Spleen (tissue), 11 donors: ENCODE results near the gene CDK14. TPM values are rescaled to one million over a fixed set of nuclear protein-coding genes. Genes with fewer than 3 reads are reported as not detected.

Source experiments
- DNase-seq: peaks from one replicate; pipeline ENCODE4 v3.0.0-alpha.2; 2020
- H3K27ac ChIP-seq, 8 donors: fragments of 200-600 bp; sonication (generic) in 7 of 8; 1 replicate in 4 of 8; 2 replicates in 4 of 8; pipeline versions ENCODE4 v1.5.0 to v1.8.0; 2016 to 2021; ENCODE audit warnings: inconsistent platforms in 4 of 8, mild to moderate bottlenecking in 4 of 8, moderate library complexity in 1 of 8
- H3K27me3 ChIP-seq, 7 donors: fragments of 200-600 bp; sonication (generic) in 6 of 7; replicated peaks in 1 of 7; 1 replicate in 4 of 7; 2 replicates in 3 of 7; pipeline versions ENCODE4 v1.5.0 to v1.8.0; 2016 to 2021; ENCODE audit warnings: inconsistent platforms in 3 of 7, mild to moderate bottlenecking in 1 of 7
- H3K36me3 ChIP-seq, 6 donors: fragments of 200-600 bp; sonication (generic) in 5 of 6; 1 replicate in 4 of 6; 2 replicates in 2 of 6; pipeline versions ENCODE4 v1.5.0 to v1.8.0; 2016 to 2021; ENCODE audit warnings: inconsistent platforms in 2 of 6
- H3K4me1 ChIP-seq, 6 donors: fragments of 200-600 bp; sonication (generic) in 5 of 6; 1 replicate in 3 of 6; 2 replicates in 3 of 6; pipeline versions ENCODE4 v1.5.0 to v1.8.0; 2016 to 2021; ENCODE audit warnings: inconsistent platforms in 3 of 6
- H3K4me3 ChIP-seq, 8 donors: fragments of 200-600 bp; sonication (generic) in 7 of 8; 1 replicate in 4 of 8; 2 replicates in 4 of 8; pipeline versions ENCODE4 v1.5.0 to v1.8.0; 2016 to 2021; ENCODE audit warnings: inconsistent platforms in 4 of 8, mild to moderate bottlenecking in 4 of 8, moderate library complexity in 2 of 8
- H3K9me3 ChIP-seq, 8 donors: fragments of 200-600 bp; sonication (generic) in 7 of 8; 1 replicate in 4 of 8; 2 replicates in 4 of 8; pipeline versions ENCODE4 v1.5.0 to v1.8.0; 2016 to 2021; ENCODE audit warnings: inconsistent platforms in 4 of 8
- POLR2A ChIP-seq, 3 donors: fragments of 450-650 bp; IDR thresholded peaks; one replicate each; pipeline ENCODE4 v1.5.1; 2017; ENCODE audit warnings: antibody characterized with exemption in 3 of 3, mild to moderate bottlenecking in 1 of 3
- POLR2AphosphoS5 ChIP-seq, 3 donors: sonication (generic); formaldehyde crosslinking; IDR thresholded peaks; one replicate each; pipeline ENCODE4 v1.5.1; 2017; ENCODE audit warnings: antibody characterized with exemption in 3 of 3
- WGBS, 5 donors: extraction: QIAGEN DNeasy Blood & Tissue Kit in 3 of 5; methylation state at CpG; one replicate each; pipeline versions ENCODE4 v1.1.5 to v1.1.7; 2013 to 2018; 5-methylcytosine and 5-hydroxymethylcytosine counted together
- intact Hi-C: fragments of 100-400 bp; cut with DNase I; formaldehyde crosslinking; loops from one replicate; pipeline ENCODE4 v1.15.0; 2023; ENCODE audit warnings: low total_unique reads
- polyA plus RNA-seq, 3 donors: library from polyadenylated mRNA; stranded (reverse); fragments of 200-250 nt; gene quantifications; one replicate each; pipeline ENCODE4 v1.2.1, GENCODE V29; 2013
- total RNA-seq, 7 donors: library from RNA; depleted of rRNA in 3 of 7; stranded (reverse); fragments of >200 nt in 3 of 7; fragmentation: NEBNext Ultra II Directional in 4 of 7; extraction: Animal tissue kit (Norgen Biotek cat#: 25700) in 4 of 7; gene quantifications; one replicate each; pipeline versions ENCODE4 v1.1.0 to v1.2.1, GENCODE V29; 2016 to 2021
- TF ChIP-seq, protein P1 (sequence below), 11 experiments: fragments of 200-600 bp in 7 of 11; fragments of 450-650 bp in 4 of 11; sonication (generic) in 4 of 11; IDR thresholded peaks in 8 of 11; conservative IDR thresholded peaks in 3 of 11; 1 replicate in 7 of 11; 2 replicates in 4 of 11; pipeline versions ENCODE4 v1.4.0 to v1.8.0; 2016 to 2021; ENCODE audit warnings: antibody characterized with exemption in 11 of 11, inconsistent platforms in 4 of 11, mild to moderate bottlenecking in 1 of 11
- donor health status: healthy with polysubstance abuse.
- donor health status: DM: no; HTN: no; CAD: no; lungs with moderate emphysema.
- donor health status: DM: no; HTN: no; CAD: no.
- donor health status: Bipolar disorder and iron deficiency.
- donor health status: healthy.
- donor health status: DM: no; HTN: no; CAD: no.
- donor health status: DM: yes; HTN: yes; CAD: no.

The CDK14 gene
- total and polyA plus RNA-seq, 10 donors, result 6.6 to 109 (median 51.2) TPM

DNA sequence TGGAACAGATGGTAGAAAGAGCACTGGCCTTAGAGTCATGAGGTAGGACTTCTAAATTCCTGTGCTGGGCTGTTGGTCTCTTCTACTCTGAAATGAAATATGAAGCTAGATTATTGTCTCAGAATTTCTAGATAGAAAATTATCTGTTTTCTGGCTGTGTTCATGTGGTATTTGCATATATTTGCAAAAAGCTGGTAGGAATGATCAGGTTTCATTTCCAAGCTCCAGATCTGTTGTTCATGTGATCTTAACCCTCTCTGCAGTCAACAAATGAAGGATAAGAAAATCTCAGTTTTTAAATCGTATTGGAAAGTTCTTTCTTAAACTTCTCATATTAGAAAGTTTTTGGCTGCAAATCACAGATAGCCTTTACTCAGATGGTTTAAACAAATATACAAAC lies 248.3 kb downstream of the CDK14 start:
- H3K36me3 ChIP-seq, result no peaks in the 10 kb centered on the region
- H3K27ac ChIP-seq, result no peak overlapping the region
- H3K4me3 ChIP-seq, result no peak overlapping the region
- no peaks in the 10 kb centered on the region for H3K4me1 ChIP-seq
- no peak for DNase-seq
- H3K27me3 ChIP-seq, result no peaks in the 10 kb centered on the region
- intact Hi-C loops, result no loop called here
- TF ChIP-seq, protein P1, sequence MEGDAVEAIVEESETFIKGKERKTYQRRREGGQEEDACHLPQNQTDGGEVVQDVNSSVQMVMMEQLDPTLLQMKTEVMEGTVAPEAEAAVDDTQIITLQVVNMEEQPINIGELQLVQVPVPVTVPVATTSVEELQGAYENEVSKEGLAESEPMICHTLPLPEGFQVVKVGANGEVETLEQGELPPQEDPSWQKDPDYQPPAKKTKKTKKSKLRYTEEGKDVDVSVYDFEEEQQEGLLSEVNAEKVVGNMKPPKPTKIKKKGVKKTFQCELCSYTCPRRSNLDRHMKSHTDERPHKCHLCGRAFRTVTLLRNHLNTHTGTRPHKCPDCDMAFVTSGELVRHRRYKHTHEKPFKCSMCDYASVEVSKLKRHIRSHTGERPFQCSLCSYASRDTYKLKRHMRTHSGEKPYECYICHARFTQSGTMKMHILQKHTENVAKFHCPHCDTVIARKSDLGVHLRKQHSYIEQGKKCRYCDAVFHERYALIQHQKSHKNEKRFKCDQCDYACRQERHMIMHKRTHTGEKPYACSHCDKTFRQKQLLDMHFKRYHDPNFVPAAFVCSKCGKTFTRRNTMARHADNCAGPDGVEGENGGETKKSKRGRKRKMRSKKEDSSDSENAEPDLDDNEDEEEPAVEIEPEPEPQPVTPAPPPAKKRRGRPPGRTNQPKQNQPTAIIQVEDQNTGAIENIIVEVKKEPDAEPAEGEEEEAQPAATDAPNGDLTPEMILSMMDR (IDR thresholded peaks at IDR 0.05 in 8 of 11, conservative IDR thresholded peaks at IDR 0.05 in 3 of 11), result no peak
- TF ChIP-seq POLR2A (IDR thresholded peaks at IDR 0.05), result no peak
- no peak for TF ChIP-seq POLR2AphosphoS5 (IDR thresholded peaks at IDR 0.05)
- 83 to 93% (median 87%) methylated on average over 1 of the region's 1 CpG for WGBS, 5 donors
- peaks cover 0 to under 1% (median 0%) of the 10 kb centered on the region in 8 donors for H3K9me3 ChIP-seq

DNA sequence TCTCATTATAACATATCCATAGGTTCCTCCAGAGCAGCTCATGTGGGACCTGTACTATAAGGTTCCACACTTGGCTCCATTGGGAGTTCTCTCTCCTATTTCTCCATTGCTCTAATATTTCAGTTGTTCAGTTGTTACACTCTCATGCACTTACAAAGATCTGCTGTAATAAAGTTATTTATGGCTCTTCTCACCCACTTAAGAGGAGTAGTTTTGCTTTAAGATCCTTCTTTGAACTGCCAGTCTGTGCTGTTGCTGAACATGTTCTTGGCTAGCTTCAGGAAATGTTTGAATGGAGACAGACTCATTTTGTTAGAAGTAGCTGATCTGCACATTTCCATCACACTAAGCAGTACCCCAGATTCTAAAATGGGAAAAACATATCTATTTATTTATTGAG lies 250.1 kb downstream of the CDK14 start:
- intact Hi-C loops, result no loop called here
- Histone ChIP-seq H3K4me3 (no peak overlapping the region), H3K4me1 (no peaks in the 10 kb centered on the region), H3K27ac (no peak overlapping the region), H3K9me3 (no peaks in the 10 kb centered on the region), H3K27me3 (no peaks in the 10 kb centered on the region), H3K36me3 (no peaks in the 10 kb centered on the region)
- no peak for DNase-seq
- TF ChIP-seq, protein P1 (IDR thresholded peaks at IDR 0.05 in 8 of 11, conservative IDR thresholded peaks at IDR 0.05 in 3 of 11), result no peak
- TF ChIP-seq POLR2A (IDR thresholded peaks at IDR 0.05) (no peak), POLR2AphosphoS5 (IDR thresholded peaks at IDR 0.05) (no peak)

DNA sequence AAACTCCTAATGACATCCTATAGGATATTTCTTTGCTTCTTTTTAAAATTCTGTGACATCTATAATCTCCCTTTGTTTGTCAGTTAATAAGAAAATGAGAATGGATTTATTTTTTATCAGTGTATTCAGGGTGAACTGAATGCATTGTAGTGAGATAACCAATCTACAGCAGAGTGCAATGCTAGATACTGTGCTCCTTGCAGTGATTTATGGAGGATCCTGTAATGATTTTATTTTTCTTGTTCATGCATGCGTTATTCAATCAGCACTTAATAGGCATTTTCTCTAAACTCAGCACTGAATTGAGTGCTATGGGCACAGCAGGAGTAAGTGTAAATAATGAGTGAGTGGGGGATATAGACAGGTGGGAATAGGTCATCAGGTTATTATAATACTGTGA lies 253.9 kb downstream of the CDK14 start:
- Histone ChIP-seq H3K4me3 (no peak overlapping the region), H3K36me3 (no peaks in the 10 kb centered on the region), H3K4me1 (no peaks in the 10 kb centered on the region), H3K27ac (no peak overlapping the region), H3K9me3 (no peaks in the 10 kb centered on the region), H3K27me3 (no peaks in the 10 kb centered on the region)
- DNase-seq, result no peak
- intact Hi-C loops, result no loop called here
- WGBS, 5 donors, result 80 to 93% (median 90%) methylated on average over 1 of the region's 1 CpG
- TF ChIP-seq, protein P1 (IDR thresholded peaks at IDR 0.05 in 8 of 11, conservative IDR thresholded peaks at IDR 0.05 in 3 of 11), result no peak
- TF ChIP-seq POLR2A (IDR thresholded peaks at IDR 0.05) (no peak), POLR2AphosphoS5 (IDR thresholded peaks at IDR 0.05) (no peak)

DNA sequence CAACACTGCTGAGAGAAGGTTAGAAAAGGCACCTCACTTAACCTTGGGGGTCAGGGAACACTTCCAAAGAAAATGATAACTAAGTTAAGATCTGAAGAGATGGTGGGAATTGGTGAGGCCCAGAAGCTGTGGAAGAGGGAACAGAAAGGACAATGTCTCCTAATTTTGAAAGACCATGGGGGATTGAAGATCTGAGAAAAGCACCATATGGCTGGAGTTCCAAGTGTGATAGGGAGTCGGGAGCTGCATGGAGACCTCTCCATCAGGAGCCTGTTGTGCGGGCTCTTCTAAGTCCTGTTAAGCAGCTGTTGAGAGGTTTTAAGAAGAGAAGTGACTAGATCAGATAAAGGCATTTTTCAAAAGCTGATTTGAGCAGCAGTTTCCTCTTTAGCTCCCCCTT lies 254.3 kb downstream of the CDK14 start:
- Histone ChIP-seq H3K27me3 (no peaks in the 10 kb centered on the region), H3K4me3 (no peak overlapping the region), H3K9me3 (no peaks in the 10 kb centered on the region), H3K27ac (no peak overlapping the region), H3K36me3 (no peaks in the 10 kb centered on the region), H3K4me1 (no peaks in the 10 kb centered on the region)
- 71 to 86% (median 79%) methylated on average over 2 of the region's 2 CpGs for WGBS, 5 donors
- TF ChIP-seq POLR2AphosphoS5 (IDR thresholded peaks at IDR 0.05) (no peak), POLR2A (IDR thresholded peaks at IDR 0.05) (no peak)
- DNase-seq, result no peak
- intact Hi-C loops, result no loop called here

DNA sequence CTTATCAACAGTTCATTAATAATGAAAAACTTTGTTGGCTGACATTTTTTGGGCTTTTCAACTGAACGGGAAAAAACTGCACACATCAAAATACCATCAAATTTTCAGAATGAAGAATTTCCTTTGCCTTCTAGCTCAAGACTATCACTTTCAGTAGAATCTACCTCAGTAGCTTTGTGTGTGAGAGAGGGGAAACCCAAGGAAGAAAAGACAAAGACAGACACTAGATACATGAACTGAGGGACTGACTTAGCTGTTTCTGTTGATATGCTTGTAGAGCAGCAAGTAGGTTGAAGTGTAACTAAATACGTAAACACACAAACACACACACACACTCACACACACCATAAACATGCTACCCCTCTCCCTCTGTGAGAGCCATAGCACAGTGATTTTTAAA lies 257.1 kb downstream of the CDK14 start:
- intact Hi-C loops, result no loop called here
- Histone ChIP-seq H3K9me3 (no peaks in the 10 kb centered on the region), H3K27ac (no peak overlapping the region), H3K36me3 (no peaks in the 10 kb centered on the region), H3K4me3 (no peak overlapping the region), H3K4me1 (no peaks in the 10 kb centered on the region), H3K27me3 (no peaks in the 10 kb centered on the region)
- TF ChIP-seq POLR2AphosphoS5 (IDR thresholded peaks at IDR 0.05) (no peak), POLR2A (IDR thresholded peaks at IDR 0.05) (no peak)
- TF ChIP-seq, protein P1 (IDR thresholded peaks at IDR 0.05 in 8 of 11, conservative IDR thresholded peaks at IDR 0.05 in 3 of 11), result no peak
- 90 to 95% (median 93%) methylated on average over 2 of the region's 2 CpGs for WGBS, 5 donors
- DNase-seq, result no peak
